Activated B cell treated with CpG ODN at 0.5 μM for 24 hours (primary cell): ENCODE results near the gene MAFG. TPM values are rescaled to one million over a fixed set of nuclear protein-coding genes. Genes with fewer than 3 reads are reported as not detected.
A peak's percentile ranks its signal among the peaks of the same experiment; 100 is the strongest.

Source experiments
- ATAC-seq: fragments of 200-7000 bp; cut with Tn5 transposase; one replicate; pipeline ENCODE4 v1.10.0; 2021; ENCODE audit warnings: low read depth, mild to moderate bottlenecking, moderate library complexity
- CTCF ChIA-PET: fragments of 350-600 bp; sonication (Branson Sonifier 250); formaldehyde crosslinking; loops from one replicate; lab custom pipeline; 2021; ENCODE audit warnings: antibody characterized with exemption; lab: Charles Lee
- POLR2A ChIA-PET: fragments of 350-600 bp; sonication (Branson Sonifier 250); formaldehyde crosslinking; loops from one replicate; lab custom pipeline; 2021; ENCODE audit warnings: antibody characterized with exemption; lab: Charles Lee
- DNase-seq: peaks from one replicate; pipeline ENCODE4 v3.0.0; 2022
- H3K27ac Mint-ChIP-seq: one replicate; pipeline ENCODE4 v1.8.0; 2020; ENCODE audit warnings: mixed read lengths
- H3K27me3 Mint-ChIP-seq: one replicate; pipeline ENCODE4 v1.8.0; 2021; ENCODE audit warnings: mixed read lengths
- H3K36me3 Mint-ChIP-seq: one replicate; pipeline ENCODE4 v1.8.0; 2021; ENCODE audit warnings: low read depth, mixed read lengths
- H3K4me1 Mint-ChIP-seq: one replicate; pipeline ENCODE4 v1.8.0; 2021; ENCODE audit warnings: mixed read lengths
- H3K4me3 Mint-ChIP-seq: one replicate; pipeline ENCODE4 v1.8.0; 2020; ENCODE audit warnings: mild to moderate bottlenecking, mixed read lengths
- H3K9me3 Mint-ChIP-seq: one replicate; pipeline ENCODE4 v1.8.0; 2020; ENCODE audit warnings: mixed read lengths
- intact Hi-C: fragments of 100-400 bp; cut with micrococcal nuclease; formaldehyde crosslinking; loops from one replicate; pipeline ENCODE4 v1.15.1; 2024
- total RNA-seq: library from RNA; stranded (reverse); gene quantifications from 2 replicates; pipeline ENCODE4 v1.2.3, GENCODE V29; 2022
- TF ChIP-seq, protein P1 (sequence below): fragments of 200-600 bp; IDR thresholded peaks from one replicate; pipeline ENCODE4 v1.8.0; 2022; ENCODE audit warnings: antibody characterized with exemption, mild to moderate bottlenecking

Gene MAFG
- total RNA-seq, 1 donor from 2014 or later, result 30.7 TPM

GRCh38 chr17:81898885-81899284 lies 28.6 kb downstream of the MAFG start:
- Mint-ChIP-seq H3K4me3 (no peak overlapping the region), H3K36me3 (peaks cover 48% of the 10 kb centered on the region), H3K27ac (no peak overlapping the region), H3K4me1 (peaks cover 5% of the 10 kb centered on the region), H3K27me3 (peaks cover 10% of the 10 kb centered on the region), H3K9me3 (no peaks in the 10 kb centered on the region)
- ATAC-seq, result no peak
- intact Hi-C loops, result no loop called here
- ChIA-PET POLR2A (no interaction called here), CTCF (no interaction called here)
- DNase-seq, result no peak
- TF ChIP-seq, protein P1, sequence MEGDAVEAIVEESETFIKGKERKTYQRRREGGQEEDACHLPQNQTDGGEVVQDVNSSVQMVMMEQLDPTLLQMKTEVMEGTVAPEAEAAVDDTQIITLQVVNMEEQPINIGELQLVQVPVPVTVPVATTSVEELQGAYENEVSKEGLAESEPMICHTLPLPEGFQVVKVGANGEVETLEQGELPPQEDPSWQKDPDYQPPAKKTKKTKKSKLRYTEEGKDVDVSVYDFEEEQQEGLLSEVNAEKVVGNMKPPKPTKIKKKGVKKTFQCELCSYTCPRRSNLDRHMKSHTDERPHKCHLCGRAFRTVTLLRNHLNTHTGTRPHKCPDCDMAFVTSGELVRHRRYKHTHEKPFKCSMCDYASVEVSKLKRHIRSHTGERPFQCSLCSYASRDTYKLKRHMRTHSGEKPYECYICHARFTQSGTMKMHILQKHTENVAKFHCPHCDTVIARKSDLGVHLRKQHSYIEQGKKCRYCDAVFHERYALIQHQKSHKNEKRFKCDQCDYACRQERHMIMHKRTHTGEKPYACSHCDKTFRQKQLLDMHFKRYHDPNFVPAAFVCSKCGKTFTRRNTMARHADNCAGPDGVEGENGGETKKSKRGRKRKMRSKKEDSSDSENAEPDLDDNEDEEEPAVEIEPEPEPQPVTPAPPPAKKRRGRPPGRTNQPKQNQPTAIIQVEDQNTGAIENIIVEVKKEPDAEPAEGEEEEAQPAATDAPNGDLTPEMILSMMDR, result no peak

DNA sequence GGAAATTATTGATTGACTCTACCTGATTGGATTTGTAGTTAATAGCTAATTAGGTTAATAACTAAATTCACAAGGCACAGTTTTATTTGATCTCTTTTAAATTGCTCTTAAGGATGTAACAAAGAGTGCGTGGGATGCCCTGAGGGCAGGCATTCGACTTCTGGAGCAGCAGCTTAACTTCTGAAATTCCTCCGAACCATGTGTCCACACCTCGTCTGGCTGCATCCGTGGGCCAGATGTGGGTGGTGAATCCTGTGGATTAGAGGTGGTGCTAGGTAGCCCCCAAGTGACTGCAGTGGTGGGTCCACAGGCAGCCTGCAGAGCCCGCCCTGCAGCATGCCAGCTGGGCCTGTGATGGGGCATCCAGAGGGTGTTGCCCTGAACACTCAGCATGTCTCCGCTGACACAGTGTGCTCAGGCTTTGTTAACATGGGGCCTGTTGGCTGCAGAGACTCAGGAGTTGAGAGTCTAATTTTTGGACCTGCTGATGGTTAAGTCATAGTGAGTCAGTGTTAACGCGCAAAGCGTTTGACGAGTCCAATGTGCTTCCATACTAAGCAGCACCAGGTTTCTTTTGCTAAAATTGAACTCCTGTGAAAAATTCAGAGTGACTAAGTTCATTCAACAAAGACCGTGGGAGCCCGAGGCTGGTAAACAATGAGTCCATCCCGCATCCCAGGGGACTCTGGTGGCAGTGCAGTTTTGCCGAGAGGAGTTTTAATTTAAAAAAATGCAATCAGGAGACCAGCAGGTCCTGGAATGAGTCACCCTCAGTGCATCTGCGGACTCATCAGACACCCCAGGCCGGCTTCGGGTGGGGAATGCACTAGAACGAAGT lies 29.3 kb downstream of the MAFG start:
- Mint-ChIP-seq H3K27ac (no peak overlapping the region), H3K9me3 (no peaks in the 10 kb centered on the region), H3K4me1 (peaks cover 11% of the 10 kb centered on the region), H3K36me3 (peaks cover 48% of the 10 kb centered on the region), H3K4me3 (no peak overlapping the region), H3K27me3 (peaks cover 10% of the 10 kb centered on the region)
- ChIA-PET POLR2A (interaction anchor here (1.6 kb wide), 1 partner anchor 28 kb away, joined by 4 read pairs; no protein-coding TSS in a partner anchor), CTCF (no interaction called here)
- no peak for DNase-seq
- no peak for ATAC-seq
- TF ChIP-seq, protein P1, result no peak
- intact Hi-C loops, result no loop called here

- Mint-ChIP-seq H3K36me3 (peaks cover 48% of the 10 kb centered on the region), H3K4me3 (no peak overlapping the region), H3K4me1 (peaks cover 18% of the 10 kb centered on the region), H3K27ac (no peak overlapping the region), H3K27me3 (peaks cover 2% of the 10 kb centered on the region), H3K9me3 (no peaks in the 10 kb centered on the region)
- ChIA-PET CTCF (no interaction called here), POLR2A (no interaction called here)
- TF ChIP-seq, protein P1, result no peak
- DNase-seq (no peak), ATAC-seq (no peak)
- intact Hi-C loops, result no loop called here
Measured at GRCh38 chr17:81895400-81895799, 32.1 kb downstream of the MAFG start.

DNA sequence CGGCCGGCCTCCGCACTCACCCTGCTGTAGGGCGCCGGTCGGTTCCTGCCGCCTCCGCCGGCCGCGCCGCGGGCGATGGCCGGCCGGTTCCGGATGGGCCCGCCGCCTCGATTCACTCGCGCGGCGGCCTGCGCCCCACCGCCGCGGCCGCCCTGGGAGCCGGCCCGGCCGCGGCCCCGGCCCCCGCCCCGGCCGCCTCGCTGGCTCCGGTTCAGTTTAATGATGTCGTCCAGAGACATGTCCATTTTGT lies 36.3 kb downstream of the MAFG start:
- peak overlapping the region; percentile 94 for H3K4me3 Mint-ChIP-seq
- intact Hi-C loops, result loop anchor here (1.0 kb wide), 4 partner anchors 19 to 37 kb away; partner anchors contain the start of genes P4HB and PCYT2
- ChIA-PET CTCF (no interaction called here), POLR2A (interaction anchor here (0.5 to 2.5 kb wide), 4 partner anchors 22 to 373 kb away, joined by 3 to 9 read pairs (median 3); partner anchors contain the start of gene MCRIP1)
- ATAC-seq (no peak), DNase-seq (peak; percentile 48)
- peak overlapping the region; percentile 93 for H3K27ac Mint-ChIP-seq
- H3K4me1 Mint-ChIP-seq, result peaks cover 29% of the 10 kb centered on the region
- H3K9me3 Mint-ChIP-seq, result no peaks in the 10 kb centered on the region
- TF ChIP-seq, protein P1, result no peak
- peaks cover 50% of the 10 kb centered on the region for H3K36me3 Mint-ChIP-seq
- H3K27me3 Mint-ChIP-seq, result no peaks in the 10 kb centered on the region

DNA sequence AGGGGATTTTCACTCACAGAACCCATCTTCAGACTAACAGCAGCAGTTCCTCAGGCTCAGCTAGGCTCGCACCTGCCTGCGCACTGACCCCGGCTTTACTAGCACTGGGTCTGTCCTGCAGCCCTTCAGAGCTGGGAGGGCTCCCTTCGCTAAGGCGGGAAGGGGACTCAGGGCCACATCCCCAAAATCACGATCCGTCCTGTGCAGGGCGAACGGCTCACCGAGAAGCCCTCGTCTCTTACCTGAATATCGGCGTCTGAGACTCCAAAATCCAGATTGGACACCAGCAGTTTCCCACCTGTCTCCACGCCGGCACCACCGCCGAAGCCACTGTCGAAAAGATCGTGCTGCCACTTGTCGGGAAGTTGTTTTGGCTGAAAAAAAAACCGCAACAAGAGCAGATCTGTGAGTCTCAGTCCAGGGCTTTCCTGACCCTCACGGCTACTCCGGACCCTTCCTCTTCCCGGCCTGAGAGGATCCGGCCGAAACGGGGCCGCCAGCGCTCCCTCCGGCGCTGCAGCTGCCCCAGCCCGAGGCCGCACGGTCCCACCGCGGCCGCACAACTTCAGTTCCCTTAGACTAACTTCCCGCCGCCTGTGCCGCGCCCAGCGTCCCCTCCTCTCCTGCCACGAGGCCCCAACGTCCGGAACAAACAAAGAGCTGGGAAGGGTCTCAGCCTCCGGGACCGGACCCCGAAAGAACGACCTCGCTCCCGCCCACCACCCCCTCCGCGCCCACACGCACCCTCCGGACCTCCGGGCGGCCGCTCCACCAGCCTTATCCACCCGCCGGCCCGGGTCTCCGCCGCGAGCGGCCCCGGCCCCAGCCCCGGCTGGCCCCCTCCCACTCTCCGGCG lies 36.9 kb downstream of the MAFG start:
- peak overlapping the region; percentile 84 for H3K27ac Mint-ChIP-seq
- ChIA-PET POLR2A (interaction anchor here (0.9 to 2.5 kb wide), 3 partner anchors 19 to 57 kb away, joined by 3 to 9 read pairs (median 4); partner anchors contain the start of gene MCRIP1), CTCF (no interaction called here)
- ATAC-seq (no peak), DNase-seq (no peak)
- H3K27me3 Mint-ChIP-seq, result no peaks in the 10 kb centered on the region
- H3K4me3 Mint-ChIP-seq, result peak overlapping the region; percentile 88
- peaks cover 54% of the 10 kb centered on the region for H3K36me3 Mint-ChIP-seq
- intact Hi-C loops, result loop anchor here (1.0 kb wide), 4 partner anchors 18 to 38 kb away; partner anchors contain the start of genes P4HB and PCYT2
- peaks cover 30% of the 10 kb centered on the region for H3K4me1 Mint-ChIP-seq
- TF ChIP-seq, protein P1, result no peak
- no peaks in the 10 kb centered on the region for H3K9me3 Mint-ChIP-seq
